GM23248 (cell line): ENCODE data around the gene CFH. TPM values are rescaled to one million over a fixed set of nuclear protein-coding genes. Genes with fewer than 3 reads are reported as not detected.
A peak's percentile ranks its signal among the peaks of the same experiment; 100 is the strongest.
"Not testable (repeated sequence)": the region's sequence is repeated elsewhere in the genome, so short reads cannot be mapped to it uniquely, and the experiment has no call there.

Source experiments
- DNase-seq: peaks from one replicate; pipeline ENCODE4 v3.0.0-alpha.2; 2015
- H2AFZ ChIP-seq: fragments of 200-600 bp; sonication (generic); 2 replicates; pipeline ENCODE4 v1.6.1; 2016; ENCODE audit warnings: antibody characterized with exemption
- H3F3A ChIP-seq: fragments of 200-600 bp; sonication (generic); 2 replicates; pipeline ENCODE4 v1.6.1; 2016; ENCODE audit warnings: mild to moderate bottlenecking, antibody characterized with exemption, mixed run types; ENCODE audit not compliant: insufficient read depth
- H3K27ac ChIP-seq: fragments of 200-600 bp; sonication (generic); 2 replicates; pipeline ENCODE4 v1.5.1; 2016; ENCODE audit warnings: mild to moderate bottlenecking
- H3K27me3 ChIP-seq: fragments of 200-600 bp; sonication (generic); replicated peaks from 2 replicates; pipeline ENCODE4 v1.6.1; 2016; ENCODE audit warnings: mild to moderate bottlenecking; ENCODE audit not compliant: insufficient read depth
- H3K36me3 ChIP-seq: fragments of 200-600 bp; sonication (generic); 2 replicates; pipeline ENCODE4 v1.6.1; 2016; ENCODE audit warnings: low read depth, mild to moderate bottlenecking
- H3K4me1 ChIP-seq: fragments of 200-600 bp; sonication (generic); 2 replicates; pipeline ENCODE4 v1.6.1; 2016; ENCODE audit warnings: mild to moderate bottlenecking; ENCODE audit not compliant: insufficient read depth
- H3K4me2 ChIP-seq: fragments of 200-600 bp; sonication (generic); one replicate; pipeline ENCODE4 v1.6.1; 2016; ENCODE audit warnings: mild to moderate bottlenecking; ENCODE audit not compliant: unreplicated experiment
- H3K4me3 ChIP-seq: fragments of 200-600 bp; sonication (generic); 2 replicates; pipeline ENCODE4 v1.5.1; 2016; ENCODE audit warnings: mild to moderate bottlenecking
- H3K79me2 ChIP-seq: fragments of 200-600 bp; sonication (generic); 2 replicates; pipeline ENCODE4 v1.6.1; 2016; ENCODE audit warnings: mild to moderate bottlenecking; ENCODE audit not compliant: insufficient read depth
- H3K9ac ChIP-seq: fragments of 200-600 bp; sonication (generic); 2 replicates; pipeline ENCODE4 v1.6.1; 2016; ENCODE audit warnings: mild to moderate bottlenecking
- H3K9me2 ChIP-seq: fragments of 200-600 bp; sonication (generic); 2 replicates; pipeline ENCODE4 v1.6.1; 2016; ENCODE audit warnings: mixed run types, mild to moderate bottlenecking, moderate library complexity; ENCODE audit not compliant: insufficient read depth
- H3K9me3 ChIP-seq: fragments of 200-600 bp; sonication (generic); one replicate; pipeline ENCODE4 v1.6.1; 2017; ENCODE audit warnings: low read depth
- H4K20me1 ChIP-seq: fragments of 200-600 bp; sonication (generic); 2 replicates; pipeline ENCODE4 v1.6.0; 2016; ENCODE audit not compliant: insufficient read depth
- EZH2 ChIP-seq: fragments of 200-600 bp; sonication (generic); IDR thresholded peaks from 2 replicates; pipeline ENCODE4 v1.6.1; 2018; ENCODE audit warnings: antibody characterized with exemption, mild to moderate bottlenecking; ENCODE audit not compliant: insufficient read depth, poor library complexity, severe bottlenecking
- EZH2phosphoT487 ChIP-seq: fragments of 200-600 bp; sonication (generic); IDR thresholded peaks from 2 replicates; pipeline ENCODE4 v1.6.1; 2018; ENCODE audit warnings: antibody characterized with exemption, moderate library complexity, mild to moderate bottlenecking, low read depth; ENCODE audit not compliant: insufficient read depth
- WGBS, 2 experiments: methylation state at CpG; one replicate each; pipeline ENCODE4 v1.1.6; 2015 to 2017; ENCODE audit warnings: low lambda C conversion rate in 2 of 2, low coverage in 1 of 2; ENCODE audit errors: missing lambda C conversion rate in 2 of 2; 5-methylcytosine and 5-hydroxymethylcytosine counted together
- in situ Hi-C: fragments of 300-500 bp; cut with MboI; formaldehyde crosslinking; loops from 2 replicates; pipeline ENCODE4 v1.15.0; 2020
- polyA plus RNA-seq: library from polyadenylated mRNA; unstranded; fragments of >200 nt; fragmentation: Nextera tagmentation; extraction: Ambion mirVana; gene quantifications from 2 replicates; pipeline ENCODE4 v1.2.1, GENCODE V29; 2016
- total RNA-seq: library from RNA; depleted of rRNA; stranded (reverse); fragments of >200 nt; shearing (Covaris generic); gene quantifications from 2 replicates; pipeline ENCODE4 v1.2.3, GENCODE V29; 2014

The CFH gene
- total and polyA plus RNA-seq, 2 experiments from 2014 or later, result 19.3 to 22.7 TPM

- Histone ChIP-seq H4K20me1 (no peaks in the 10 kb centered on the region), H3K9me2 (no peaks in the 10 kb centered on the region), H3K4me3 (no peak overlapping the region), H3K79me2 (no peaks in the 10 kb centered on the region), H3K4me2 (no peak overlapping the region), H3K36me3 (no peaks in the 10 kb centered on the region), H3K4me1 (no peaks in the 10 kb centered on the region), H3K27me3 (no peaks in the 10 kb centered on the region), H3K9ac (no peak overlapping the region), H3K27ac (no peak overlapping the region), H3F3A (no peaks in the 10 kb centered on the region), H3K9me3 (no peaks in the 10 kb centered on the region), H2AFZ (no peak overlapping the region)
- TF ChIP-seq EZH2phosphoT487 (no peak), EZH2 (no peak)
- no peak for DNase-seq
- 29 to 36% methylated on average over 1 of the region's 1 CpG for WGBS, 2 experiments
- in situ Hi-C loops, result no loop called here
Observed at GRCh38 chr1:196773713-196774112, 121.9 kb downstream of the CFH start.

GRCh38 chr1:196774175-196774574 is 122.3 kb downstream of the CFH start:
- 4 to 6% methylated on average over 2 of the region's 2 CpGs for WGBS, 2 experiments

GRCh38 chr1:196774603-196775002 is 122.8 kb downstream of the CFH start, which contains the start of gene CFHR3:
TSS of gene CFHR3 (plus strand) at chr1:196774840. CDS start at chr1:196774887, 47 bp downstream.
- Histone ChIP-seq H4K20me1 (no peaks in the 10 kb centered on the region), H3K36me3 (no peaks in the 10 kb centered on the region), H3K4me2 (no peak within 1 kb of the TSS), H3K9me2 (no peaks in the 10 kb centered on the region), H3K27me3 (no peaks in the 10 kb centered on the region), H3K79me2 (no peaks in the 10 kb centered on the region), H3K27ac (no peak within 1 kb of the TSS), H3K9me3 (no peaks in the 10 kb centered on the region), H3F3A (no peaks in the 10 kb centered on the region), H2AFZ (no peak within 1 kb of the TSS), H3K4me3 (no peak within 1 kb of the TSS), H3K4me1 (no peaks in the 10 kb centered on the region), H3K9ac (no peak within 1 kb of the TSS)
- in situ Hi-C loops, result no loop called here
- no peak for DNase-seq
- TF ChIP-seq EZH2 (no peak), EZH2phosphoT487 (no peak)

More at GRCh38 chr1:196774175-196774574, 122.3 kb downstream of the CFH start:
- no peak for DNase-seq
- TF ChIP-seq EZH2 (no peak), EZH2phosphoT487 (no peak)
- Histone ChIP-seq H3K9ac (no peak overlapping the region), H3K4me1 (no peaks in the 10 kb centered on the region), H3K79me2 (no peaks in the 10 kb centered on the region), H3F3A (no peaks in the 10 kb centered on the region), H4K20me1 (no peaks in the 10 kb centered on the region), H2AFZ (no peak overlapping the region), H3K4me2 (no peak overlapping the region), H3K36me3 (no peaks in the 10 kb centered on the region), H3K9me3 (no peaks in the 10 kb centered on the region), H3K4me3 (no peak overlapping the region), H3K27ac (no peak overlapping the region), H3K27me3 (no peaks in the 10 kb centered on the region), H3K9me2 (no peaks in the 10 kb centered on the region)
- in situ Hi-C loops, result no loop called here

- 70 to 71% methylated on average over 13 of the region's 13 CpGs for WGBS, 2 experiments
Observed at GRCh38 chr1:196777603-196778002, 125.8 kb downstream of the CFH start.

GRCh38 chr1:196779093-196779492 is 127.2 kb downstream of the CFH start:
- Histone ChIP-seq H3K9me2 (no peaks in the 10 kb centered on the region), H4K20me1 (no peaks in the 10 kb centered on the region), H3K27me3 (no peaks in the 10 kb centered on the region), H3K79me2 (no peaks in the 10 kb centered on the region), H3K9ac (no peak overlapping the region), H3K9me3 (no peaks in the 10 kb centered on the region), H3K4me2 (no peak overlapping the region), H3K27ac (no peak overlapping the region), H2AFZ (no peak overlapping the region), H3F3A (no peaks in the 10 kb centered on the region), H3K4me1 (no peaks in the 10 kb centered on the region), H3K4me3 (no peak overlapping the region), H3K36me3 (no peaks in the 10 kb centered on the region)
- DNase-seq, result peak; percentile 3
- in situ Hi-C loops, result no loop called here
- WGBS, 2 experiments, result 74% methylated on average over 1 of the region's 1 CpG
- no peak for TF ChIP-seq EZH2
- TF ChIP-seq EZH2phosphoT487, result no peak

More at GRCh38 chr1:196777603-196778002, 125.8 kb downstream of the CFH start:
- H4K20me1 ChIP-seq, result no peaks in the 10 kb centered on the region
- H3K4me2 ChIP-seq, result no peak overlapping the region
- no peaks in the 10 kb centered on the region for H3K79me2 ChIP-seq
- H3F3A ChIP-seq, result no peaks in the 10 kb centered on the region
- H3K9me3 ChIP-seq, result no peaks in the 10 kb centered on the region
- H2AFZ ChIP-seq, result no peak overlapping the region
- in situ Hi-C loops, result no loop called here
- H3K36me3 ChIP-seq, result no peaks in the 10 kb centered on the region
- no peaks in the 10 kb centered on the region for H3K9me2 ChIP-seq
- H3K4me1 ChIP-seq, result no peaks in the 10 kb centered on the region
- TF ChIP-seq EZH2phosphoT487, result no peak
- no peak for TF ChIP-seq EZH2
- H3K4me3 ChIP-seq, result no peak overlapping the region
- H3K27ac ChIP-seq, result no peak overlapping the region
- H3K9ac ChIP-seq, result no peak overlapping the region
- no peak for DNase-seq
- no peaks in the 10 kb centered on the region for H3K27me3 ChIP-seq

GRCh38 chr1:196791252-196791651 is 139.4 kb downstream of the CFH start:
- WGBS, 2 experiments, result 44 to 55% methylated on average over 1 of the region's 1 CpG
- DNase-seq, H3K79me2 ChIP-seq, H3K4me2 ChIP-seq, H3F3A ChIP-seq, H3K4me1 ChIP-seq, H2AFZ ChIP-seq, H3K4me3 ChIP-seq, H3K9me3 ChIP-seq, H3K9ac ChIP-seq, H3K27ac ChIP-seq, in situ Hi-C loops, H3K27me3 ChIP-seq, H3K36me3 ChIP-seq, H3K9me2 ChIP-seq, H4K20me1 ChIP-seq: not testable (repeated sequence)

GRCh38 chr1:196794103-196794502 is 142.3 kb downstream of the CFH start:
- H3K4me3 ChIP-seq, DNase-seq, H3K36me3 ChIP-seq, H3K4me1 ChIP-seq, H2AFZ ChIP-seq, H3K9me3 ChIP-seq, H3K4me2 ChIP-seq, H3F3A ChIP-seq, H3K27me3 ChIP-seq, H3K9me2 ChIP-seq, H3K79me2 ChIP-seq, H3K27ac ChIP-seq, H3K9ac ChIP-seq, H4K20me1 ChIP-seq, in situ Hi-C loops: not testable (repeated sequence)
- 18% methylated on average over 4 of the region's 4 CpGs for WGBS, 2 experiments
